HepG2 (cell line): Measurements from ENCODE around the gene CAMK1D. TPM values are rescaled to one million over a fixed set of nuclear protein-coding genes. Genes with fewer than 3 reads are reported as not detected.

Experiments
- ATAC-seq: fragments of 200-7000 bp; cut with Tn5 transposase; 3 replicates; pipeline ENCODE4 v1.9.1; 2020; ENCODE audit warnings: mild to moderate bottlenecking, moderate library complexity
- BruUV-seq: library from RNA; stranded (reverse); fragments of 400-500 nt; replicated peaks from 2 replicates; lab custom pipeline; 2021; lab: Mats Ljungman, UMichigan
- CTCF ChIA-PET: fragments of 300-600 bp; formaldehyde crosslinking; extraction: SDS; loops from one replicate; lab custom pipeline; 2021; ENCODE audit warnings: low total read pairs, inconsistent platforms, low intra/inter-chr PET ratio; lab: Yijun Ruan, JAX
- POLR2A ChIA-PET: fragments of 350-600 bp; sonication (Branson Sonifier 250); formaldehyde crosslinking; loops from one replicate; lab custom pipeline; 2020; ENCODE audit warnings: antibody characterized with exemption, inconsistent platforms; lab: Yijun Ruan, JAX
- DNase-seq: peaks from one replicate; pipeline ENCODE4 v3.0.0-alpha.2; 2015; ENCODE audit warnings: low spot score
- FAIRE-seq: peaks from 3 replicates; lab custom pipeline; 2011; peaks lifted over from hg19 to GRCh38; lab: Jason Lieb, UNC
- H2AFZ ChIP-seq: one replicate; pipeline ENCODE4 v1.6.1; 2011; ENCODE audit warnings: low read length, inconsistent platforms
- H3K27ac ChIP-seq: fragments of 300-600 bp; 3 replicates; pipeline ENCODE4 v1.8.0; 2011; ENCODE audit warnings: mixed run types, mild to moderate bottlenecking, mixed read lengths, low read length, inconsistent platforms; ENCODE audit not compliant: insufficient read depth; ENCODE audit errors: extremely low read length
- H3K27me3 ChIP-seq, 2 experiments: fragments of 200-600 bp in 1 of 2; 2 replicates in 1 of 2; 3 replicates in 1 of 2; pipeline versions ENCODE4 v1.6.0 to v1.8.0; 2011; ENCODE audit warnings: low read length in 2 of 2, mild to moderate bottlenecking in 2 of 2, moderate library complexity in 2 of 2, inconsistent platforms in 1 of 2; ENCODE audit not compliant: insufficient read depth in 2 of 2, control insufficient read depth in 1 of 2
- H3K36me3 ChIP-seq, 2 experiments: fragments of 200-600 bp in 1 of 2; replicated peaks in 1 of 2; 2 replicates in 1 of 2; 3 replicates in 1 of 2; pipeline versions ENCODE4 v1.5.1 to v1.8.0; 2011; ENCODE audit warnings: low read length in 2 of 2, inconsistent platforms in 1 of 2; ENCODE audit not compliant: insufficient read depth in 2 of 2, control insufficient read depth in 1 of 2
- H3K4me1 ChIP-seq: 2 replicates; pipeline ENCODE4 v1.5.1; 2012; ENCODE audit warnings: low read length, inconsistent platforms; ENCODE audit not compliant: insufficient read depth
- H3K4me2 ChIP-seq: 2 replicates; pipeline ENCODE4 v1.6.0; 2011; ENCODE audit warnings: low read depth, low read length, inconsistent platforms
- H3K4me3 ChIP-seq, 3 experiments: fragments of 200-600 bp in 1 of 3; sonication (generic), shearing (Covaris generic) in 1 of 3; replicated peaks in 1 of 3; 2 replicates each; pipeline ENCODE4 v1.5.1; 2011 to 2016; ENCODE audit warnings: low read length in 3 of 3, inconsistent platforms in 2 of 3, low read depth in 2 of 3, mild to moderate bottlenecking in 2 of 3, control low read depth in 1 of 3, mixed read lengths in 1 of 3; ENCODE audit not compliant: insufficient read depth in 1 of 3
- H3K79me2 ChIP-seq: one replicate; pipeline ENCODE4 v1.6.1; 2011; ENCODE audit warnings: low read length, inconsistent platforms; ENCODE audit not compliant: insufficient read depth
- H3K9ac ChIP-seq: 2 replicates; pipeline ENCODE4 v1.6.0; 2011; ENCODE audit warnings: mild to moderate bottlenecking, low read depth, low read length, inconsistent platforms; ENCODE audit not compliant: insufficient read depth
- H3K9me3 ChIP-seq: 2 replicates; pipeline ENCODE4 v1.5.1; 2012; ENCODE audit warnings: mild to moderate bottlenecking, low read length
- H4K20me1 ChIP-seq: 2 replicates; pipeline ENCODE4 v1.6.0; 2011; ENCODE audit warnings: inconsistent platforms, mild to moderate bottlenecking, low read length, moderate library complexity; ENCODE audit not compliant: insufficient read depth
- REXO4 ChIP-seq: sonication (generic); formaldehyde crosslinking; IDR thresholded peaks from 2 replicates; pipeline ENCODE4 v1.8.0; 2022; ENCODE audit warnings: missing genetic modification reagents, mild to moderate bottlenecking, borderline replicate concordance
- TBL1XR1 ChIP-seq: fragments of 150-350 bp; IDR thresholded peaks from 2 replicates; pipeline ENCODE4 v1.6.1; 2014; ENCODE audit warnings: borderline replicate concordance, low read length; ENCODE audit not compliant: partially characterized antibody
- TCF12 ChIP-seq, 2 experiments: fragments of 450-650 bp in 1 of 2; sonication (generic) in 1 of 2; formaldehyde crosslinking in 1 of 2; IDR thresholded peaks; 2 replicates each; pipeline versions ENCODE4 v1.6.1 to v1.8.0; 2017 to 2022; ENCODE audit warnings: antibody characterized with exemption in 1 of 2, mild to moderate bottlenecking in 1 of 2, missing genetic modification reagents in 1 of 2, moderate library complexity in 1 of 2
- ZBTB21 ChIP-seq: sonication (generic); formaldehyde crosslinking; IDR thresholded peaks from 2 replicates; pipeline ENCODE4 v1.4.0; 2020; ENCODE audit warnings: missing genetic modification reagents
- WGBS: methylation state at CpG from one replicate; pipeline ENCODE4 v1.1.6; 2017; ENCODE audit warnings: low lambda C conversion rate; 5-methylcytosine and 5-hydroxymethylcytosine counted together
- in situ Hi-C: cut with HindIII; loops from 2 replicates; pipeline ENCODE4 v1.10.0; 2017; ENCODE audit warnings: low pct_unique_long_range_greater_than_20kb; ENCODE audit not compliant: extremely low pct_ligation_motif_present
- intact Hi-C: fragments of 100-400 bp; cut with micrococcal nuclease; formaldehyde crosslinking; loops from one replicate; pipeline ENCODE4 v1.10.0; 2022; ENCODE audit not compliant: unreplicated experiment
- polyA plus RNA-seq, 8 experiments: library from polyadenylated mRNA; depleted of rRNA in 3 of 8; stranded (reverse) in 7 of 8; unstranded in 1 of 8; fragments of >200 nt; fragmentation: Illumina TruSeq in 4 of 8; extraction: Trizol in 4 of 8; gene quantifications; 2 replicates each; pipeline versions ENCODE4 v1.2.1 to v1.2.3, GENCODE V29; 2011 to 2016; ENCODE audit warnings: low read depth in 4 of 8, missing spikeins in 1 of 8, mixed read lengths in 1 of 8; ENCODE audit not compliant: insufficient read depth in 1 of 8
- total RNA-seq, 5 experiments: library from RNA; depleted of rRNA; stranded (reverse); fragments of >200 nt; fragmentation: Illumina TruSeq; extraction: Trizol; gene quantifications; 2 replicates each; pipeline ENCODE4 v1.2.3, GENCODE V29; 2016; ENCODE audit warnings: low read depth in 1 of 5
- TF ChIP-seq, protein P1 (sequence below): IDR thresholded peaks from 2 replicates; pipeline ENCODE4 v1.6.1; 2018; ENCODE audit warnings: missing genetic modification reagents, mild to moderate bottlenecking, missing compliant biosample characterization
- TF ChIP-seq, protein P2 (sequence below): sonication (generic); formaldehyde crosslinking; IDR thresholded peaks from 2 replicates; pipeline ENCODE4 v1.5.1; 2020; ENCODE audit warnings: missing genetic modification reagents, mild to moderate bottlenecking, borderline replicate concordance

The CAMK1D gene
- total and polyA plus RNA-seq, 2 of the 13 experiments (the other 11 are each of a cell fraction or from before 2014, with no cell fraction given), result under 0.01 TPM; not detected in 1

DNA sequence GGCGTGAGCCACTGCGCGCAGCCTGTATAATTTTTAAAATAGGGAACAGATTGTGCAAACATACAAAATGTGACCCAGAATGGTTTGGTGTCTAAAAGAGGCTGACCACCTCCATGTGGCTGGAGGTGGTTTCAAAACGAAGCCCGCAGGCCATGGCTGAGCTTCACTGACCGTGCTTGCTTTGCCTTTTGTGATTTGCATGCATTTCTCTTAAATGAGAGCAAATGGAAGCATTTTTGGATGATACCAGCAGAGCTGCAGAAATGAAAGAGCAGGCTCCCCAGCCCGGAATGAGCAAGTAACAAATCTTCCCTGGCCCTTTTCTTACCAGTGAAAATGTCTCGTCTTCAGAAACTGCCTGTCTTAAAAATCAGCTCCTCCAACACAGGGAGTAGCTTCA is 239.9 kb downstream of the CAMK1D start (continued):
- TF ChIP-seq TCF12 (IDR thresholded peaks at IDR 0.05), result no peak
- TF ChIP-seq TCF12 (CRISPR knock-in tag; IDR thresholded peaks at IDR 0.05), result no peak
- TF ChIP-seq TBL1XR1, result no peak

DNA sequence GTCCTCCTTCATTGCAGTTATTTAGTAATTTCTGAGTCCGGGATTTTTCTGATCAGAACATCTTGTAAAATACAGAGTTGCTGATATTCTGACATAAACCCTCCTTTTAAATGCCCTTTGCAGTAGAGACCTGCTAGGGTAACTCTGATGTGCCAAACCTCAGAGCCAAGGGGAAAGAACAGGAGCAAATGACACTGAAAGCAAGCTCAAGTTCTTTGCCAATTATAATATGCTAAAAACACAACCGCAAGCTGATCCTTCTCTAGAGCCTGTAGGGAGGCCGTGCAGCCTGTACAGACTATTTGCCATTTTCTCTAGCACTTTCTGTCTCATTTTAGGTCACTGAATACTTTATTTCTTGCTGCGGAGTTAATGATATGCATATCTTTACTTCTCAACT is 240.4 kb downstream of the CAMK1D start:
- no peak for DNase-seq
- ChIA-PET POLR2A (no interaction called here), CTCF (no interaction called here)
- Histone ChIP-seq H3K4me2 (no peak overlapping the region), H3K4me3 (no peak overlapping the region), H4K20me1 (no peaks in the 10 kb centered on the region), H3K36me3 (no peaks in the 10 kb centered on the region), H3K4me1 (no peaks in the 10 kb centered on the region), H2AFZ (no peak overlapping the region), H3K27ac (no peak overlapping the region), H3K9ac (no peak overlapping the region), H3K9me3 (no peaks in the 10 kb centered on the region), H3K79me2 (no peaks in the 10 kb centered on the region), H3K27me3 (peaks cover 3 to 18% of the 10 kb centered on the region in 2 experiments; a peak in 4 of 5 replicates)
- ATAC-seq, result no peak
- in situ Hi-C loops (no loop called here), intact Hi-C loops (no loop called here)
- BruUV-seq, result no TSS peak
- FAIRE-seq, result no peak
- WGBS, result 35% methylated on average over 4 of the region's 4 CpGs
- TF ChIP-seq ZBTB21 (CRISPR knock-in tag), result no peak
- TF ChIP-seq REXO4, result no peak
- TF ChIP-seq, protein P1, sequence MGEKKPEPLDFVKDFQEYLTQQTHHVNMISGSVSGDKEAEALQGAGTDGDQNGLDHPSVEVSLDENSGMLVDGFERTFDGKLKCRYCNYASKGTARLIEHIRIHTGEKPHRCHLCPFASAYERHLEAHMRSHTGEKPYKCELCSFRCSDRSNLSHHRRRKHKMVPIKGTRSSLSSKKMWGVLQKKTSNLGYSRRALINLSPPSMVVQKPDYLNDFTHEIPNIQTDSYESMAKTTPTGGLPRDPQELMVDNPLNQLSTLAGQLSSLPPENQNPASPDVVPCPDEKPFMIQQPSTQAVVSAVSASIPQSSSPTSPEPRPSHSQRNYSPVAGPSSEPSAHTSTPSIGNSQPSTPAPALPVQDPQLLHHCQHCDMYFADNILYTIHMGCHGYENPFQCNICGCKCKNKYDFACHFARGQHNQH (CRISPR knock-in tag), result no peak
- TF ChIP-seq, protein P2, sequence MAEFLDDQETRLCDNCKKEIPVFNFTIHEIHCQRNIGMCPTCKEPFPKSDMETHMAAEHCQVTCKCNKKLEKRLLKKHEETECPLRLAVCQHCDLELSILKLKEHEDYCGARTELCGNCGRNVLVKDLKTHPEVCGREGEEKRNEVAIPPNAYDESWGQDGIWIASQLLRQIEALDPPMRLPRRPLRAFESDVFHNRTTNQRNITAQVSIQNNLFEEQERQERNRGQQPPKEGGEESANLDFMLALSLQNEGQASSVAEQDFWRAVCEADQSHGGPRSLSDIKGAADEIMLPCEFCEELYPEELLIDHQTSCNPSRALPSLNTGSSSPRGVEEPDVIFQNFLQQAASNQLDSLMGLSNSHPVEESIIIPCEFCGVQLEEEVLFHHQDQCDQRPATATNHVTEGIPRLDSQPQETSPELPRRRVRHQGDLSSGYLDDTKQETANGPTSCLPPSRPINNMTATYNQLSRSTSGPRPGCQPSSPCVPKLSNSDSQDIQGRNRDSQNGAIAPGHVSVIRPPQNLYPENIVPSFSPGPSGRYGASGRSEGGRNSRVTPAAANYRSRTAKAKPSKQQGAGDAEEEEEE, result no peak
